Liver (tissue), 9 donors: Measurements from ENCODE around the gene LRRC32. TPM values are rescaled to one million over a fixed set of nuclear protein-coding genes. Genes with fewer than 3 reads are reported as not detected.

ENCODE experiments used
- DNase-seq: peaks from one replicate; pipeline ENCODE4 v3.0.0-alpha.2; 2017; ENCODE audit warnings: low spot score
- H3K27ac ChIP-seq, 2 donors: one replicate each; pipeline ENCODE4 v1.7.0; 2013; ENCODE audit warnings: inconsistent platforms in 2 of 2, low read length in 2 of 2, control low read depth in 1 of 2, low read depth in 1 of 2, mild to moderate bottlenecking in 1 of 2
- H3K27me3 ChIP-seq, 4 donors: one replicate each; pipeline versions ENCODE4 v1.6.1 to v1.7.0; 2013; ENCODE audit warnings: low read length in 3 of 4, inconsistent platforms in 1 of 4, mild to moderate bottlenecking in 1 of 4, moderate library complexity in 1 of 4; ENCODE audit not compliant: control insufficient read depth in 4 of 4, insufficient read depth in 4 of 4
- H3K36me3 ChIP-seq, 4 donors: one replicate each; pipeline versions ENCODE4 v1.6.1 to v1.7.0; 2013; ENCODE audit warnings: low read length in 3 of 4, mild to moderate bottlenecking in 3 of 4, low read depth in 1 of 4, moderate library complexity in 1 of 4; ENCODE audit not compliant: control insufficient read depth in 4 of 4, insufficient read depth in 3 of 4
- H3K4me1 ChIP-seq, 4 donors: one replicate each; pipeline versions ENCODE4 v1.6.1 to v1.7.0; 2013; ENCODE audit warnings: low read length in 3 of 4, mild to moderate bottlenecking in 3 of 4, moderate library complexity in 1 of 4; ENCODE audit not compliant: control insufficient read depth in 4 of 4, insufficient read depth in 4 of 4
- H3K4me3 ChIP-seq, 3 donors: one replicate each; pipeline versions ENCODE4 v1.6.1 to v1.7.0; 2013; ENCODE audit warnings: low read length in 3 of 3, control low read depth in 1 of 3, low read depth in 1 of 3, mild to moderate bottlenecking in 1 of 3
- H3K9ac ChIP-seq, 2 donors: one replicate each; pipeline ENCODE4 v1.7.0; 2013; ENCODE audit warnings: low read length in 2 of 2, mild to moderate bottlenecking in 2 of 2, moderate library complexity in 2 of 2, control low read depth in 1 of 2, low read depth in 1 of 2
- H3K9me3 ChIP-seq, 4 donors: one replicate each; pipeline versions ENCODE4 v1.6.1 to v1.7.0; 2013; ENCODE audit warnings: low read length in 3 of 4; ENCODE audit not compliant: control insufficient read depth in 4 of 4
- EGR1 ChIP-seq, 2 donors: IDR thresholded peaks; 2 replicates each; pipeline ENCODE4 v1.6.1; 2016 to 2018; ENCODE audit warnings: antibody characterized with exemption in 2 of 2, low read depth in 2 of 2
- FOXA1 ChIP-seq: IDR thresholded peaks from 2 replicates; pipeline ENCODE4 v1.6.1; 2016; ENCODE audit warnings: antibody characterized with exemption
- FOXA2 ChIP-seq: IDR thresholded peaks from 2 replicates; pipeline ENCODE4 v1.6.1; 2016; ENCODE audit warnings: antibody characterized with exemption
- GABPA ChIP-seq, 2 donors: IDR thresholded peaks in 1 of 2; conservative IDR thresholded peaks in 1 of 2; 2 replicates each; pipeline ENCODE4 v1.6.1; 2016; ENCODE audit warnings: antibody characterized with exemption in 2 of 2, mild to moderate bottlenecking in 1 of 2, moderate library complexity in 1 of 2
- HNF4A ChIP-seq, 2 donors: conservative IDR thresholded peaks; 2 replicates each; pipeline ENCODE4 v1.6.1; 2016; ENCODE audit warnings: antibody characterized with exemption in 2 of 2, mild to moderate bottlenecking in 2 of 2
- HNF4G ChIP-seq: IDR thresholded peaks from 2 replicates; pipeline ENCODE4 v1.6.1; 2016; ENCODE audit warnings: antibody characterized with exemption
- JUND ChIP-seq, 2 donors: IDR thresholded peaks; 2 replicates each; pipeline ENCODE4 v1.6.1; 2016; ENCODE audit warnings: antibody characterized with exemption in 2 of 2
- NR2F2 ChIP-seq: IDR thresholded peaks from 2 replicates; pipeline ENCODE4 v1.6.1; 2016; ENCODE audit warnings: antibody characterized with exemption
- RAD21 ChIP-seq, 2 donors: IDR thresholded peaks; 2 replicates each; pipeline ENCODE4 v1.6.1; 2016; ENCODE audit warnings: antibody characterized with exemption in 2 of 2, mild to moderate bottlenecking in 2 of 2
- RXRA ChIP-seq, 2 donors: IDR thresholded peaks; 2 replicates each; pipeline ENCODE4 v1.6.1; 2017 to 2018; ENCODE audit warnings: antibody characterized with exemption in 2 of 2, mild to moderate bottlenecking in 1 of 2
- TAF1 ChIP-seq: conservative IDR thresholded peaks from 2 replicates; pipeline ENCODE4 v1.6.1; 2016; ENCODE audit warnings: antibody characterized with exemption, mild to moderate bottlenecking
- YY1 ChIP-seq: IDR thresholded peaks from 2 replicates; pipeline ENCODE4 v1.6.1; 2016; ENCODE audit warnings: antibody characterized with exemption, mild to moderate bottlenecking
- WGBS: extraction: QIAGEN DNeasy Blood & Tissue Kit; methylation state at CpG from one replicate; pipeline ENCODE4 v1.1.7; 2013; 5-methylcytosine and 5-hydroxymethylcytosine counted together
- polyA plus RNA-seq, 2 donors: library from polyadenylated mRNA; stranded (reverse) in 1 of 2; unstranded in 1 of 2; fragments of 200-250 nt in 1 of 2; fragments of >200 nt in 1 of 2; fragmentation: Nextera tagmentation in 1 of 2; extraction: Ambion mirVana in 1 of 2; gene quantifications; one replicate each; pipeline versions ENCODE4 v1.2.1 to v1.2.3, GENCODE V29; 2013 to 2015
- total RNA-seq, 2 donors: library from RNA; depleted of rRNA; stranded (reverse); fragments of >200 nt; gene quantifications; one replicate each; pipeline ENCODE4 v1.2.3, GENCODE V29; 2014
- TF ChIP-seq, protein P1 (sequence below): IDR thresholded peaks from 2 replicates; pipeline ENCODE4 v1.6.1; 2016; ENCODE audit warnings: antibody characterized with exemption
- TF ChIP-seq, protein P2 (sequence below): IDR thresholded peaks from 2 replicates; pipeline ENCODE4 v1.6.1; 2016; ENCODE audit warnings: antibody characterized with exemption
- TF ChIP-seq, protein P3 (sequence below): fragments of 150-350 bp; IDR thresholded peaks from 2 replicates; pipeline ENCODE4 v1.5.1; 2017; ENCODE audit warnings: improper control_type of control experiment, low read depth, low read length; ENCODE audit not compliant: missing input control
- TF ChIP-seq, protein P4 (sequence below): IDR thresholded peaks from 2 replicates; pipeline ENCODE4 v1.6.1; 2016; ENCODE audit warnings: antibody characterized with exemption, mild to moderate bottlenecking
- donor health status: healthy.
- donor health status: healthy.
- donor health status: healthy.
- donor health status: healthy.
- donor health status: healthy.

The LRRC32 gene
- total and polyA plus RNA-seq, 4 donors, result 5.4 to 15.4 (median 9.3) TPM

DNA sequence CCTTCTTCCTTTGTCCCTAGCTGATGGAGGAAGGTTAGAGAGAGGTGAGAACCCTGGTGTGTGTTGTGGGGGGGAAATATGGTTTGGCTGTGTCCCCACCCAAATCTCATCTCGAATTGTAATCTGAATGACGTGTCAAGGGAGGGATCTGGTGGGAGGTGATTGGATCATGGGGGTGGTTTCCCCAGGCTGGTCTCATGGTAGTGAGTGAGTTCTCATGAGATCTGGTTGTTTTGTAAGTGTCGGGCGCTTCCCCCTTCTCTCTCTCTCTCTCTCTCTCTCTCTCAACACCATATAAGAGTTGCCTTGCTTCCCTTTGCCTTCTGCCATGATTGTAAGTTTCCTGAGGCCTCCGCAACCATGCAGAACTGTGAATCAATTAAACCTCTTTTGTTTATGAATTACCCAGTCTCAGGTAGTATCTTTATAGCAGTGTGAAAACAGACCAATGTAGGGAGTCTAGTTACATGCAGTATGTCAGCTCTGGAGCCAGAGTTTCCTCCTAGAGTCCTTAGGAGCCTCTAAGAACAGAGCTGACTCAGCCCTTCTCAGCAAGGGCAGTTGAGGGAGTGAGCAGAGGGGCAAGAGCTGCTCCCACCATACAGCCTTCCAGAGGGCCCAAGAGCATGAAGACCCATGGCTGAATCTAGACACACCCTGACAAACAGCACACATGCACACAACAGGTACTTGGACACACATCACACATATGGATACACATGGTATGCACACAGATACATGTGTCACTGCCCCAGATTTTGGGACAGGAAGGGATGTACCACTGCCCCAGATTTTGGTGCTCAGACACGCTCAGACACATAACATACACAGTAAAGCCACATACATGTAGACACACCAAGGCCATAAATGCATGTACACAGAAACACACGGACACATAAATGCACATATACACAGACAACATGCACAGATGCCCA, 12.9 kb upstream of the LRRC32 start (continued):
- TF ChIP-seq NR2F2 (no peak), TAF1 (no peak), RXRA (IDR thresholded peaks at IDR 0.05) (no peak)
- TF ChIP-seq, protein P1, sequence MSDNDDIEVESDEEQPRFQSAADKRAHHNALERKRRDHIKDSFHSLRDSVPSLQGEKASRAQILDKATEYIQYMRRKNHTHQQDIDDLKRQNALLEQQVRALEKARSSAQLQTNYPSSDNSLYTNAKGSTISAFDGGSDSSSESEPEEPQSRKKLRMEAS, result no peak
- TF ChIP-seq, protein P2, sequence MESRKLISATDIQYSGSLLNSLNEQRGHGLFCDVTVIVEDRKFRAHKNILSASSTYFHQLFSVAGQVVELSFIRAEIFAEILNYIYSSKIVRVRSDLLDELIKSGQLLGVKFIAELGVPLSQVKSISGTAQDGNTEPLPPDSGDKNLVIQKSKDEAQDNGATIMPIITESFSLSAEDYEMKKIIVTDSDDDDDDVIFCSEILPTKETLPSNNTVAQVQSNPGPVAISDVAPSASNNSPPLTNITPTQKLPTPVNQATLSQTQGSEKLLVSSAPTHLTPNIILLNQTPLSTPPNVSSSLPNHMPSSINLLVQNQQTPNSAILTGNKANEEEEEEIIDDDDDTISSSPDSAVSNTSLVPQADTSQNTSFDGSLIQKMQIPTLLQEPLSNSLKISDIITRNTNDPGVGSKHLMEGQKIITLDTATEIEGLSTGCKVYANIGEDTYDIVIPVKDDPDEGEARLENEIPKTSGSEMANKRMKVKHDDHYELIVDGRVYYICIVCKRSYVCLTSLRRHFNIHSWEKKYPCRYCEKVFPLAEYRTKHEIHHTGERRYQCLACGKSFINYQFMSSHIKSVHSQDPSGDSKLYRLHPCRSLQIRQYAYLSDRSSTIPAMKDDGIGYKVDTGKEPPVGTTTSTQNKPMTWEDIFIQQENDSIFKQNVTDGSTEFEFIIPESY, result no peak

DNA sequence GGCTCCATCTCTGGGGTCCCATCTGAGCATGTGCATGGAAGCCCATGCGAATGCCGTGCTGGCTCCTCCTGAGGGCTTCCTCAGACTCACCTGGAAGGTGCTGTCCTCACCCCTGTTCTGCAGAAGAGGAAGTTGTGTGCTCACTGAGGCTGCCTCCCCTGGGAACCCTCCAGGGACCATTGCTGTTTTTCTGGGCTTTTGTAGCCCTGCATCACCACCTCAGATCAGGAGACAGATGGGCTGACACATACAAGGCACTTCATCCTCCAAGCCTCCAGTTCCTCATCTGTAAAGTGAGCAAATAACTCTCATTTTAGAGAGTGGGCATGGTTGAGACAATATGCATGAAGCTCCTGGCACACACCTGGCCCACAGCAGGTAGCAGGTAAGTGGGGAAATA, 12.1 kb upstream of the LRRC32 start:
- H3K9me3 ChIP-seq, result no peaks in the 10 kb centered on the region
- H3K4me3 ChIP-seq, result no peak overlapping the region
- no peaks in the 10 kb centered on the region for H3K4me1 ChIP-seq
- WGBS, result 94% methylated on average over 2 of the region's 2 CpGs
- H3K27me3 ChIP-seq, result no peaks in the 10 kb centered on the region
- H3K9ac ChIP-seq, result no peak overlapping the region
- no peak overlapping the region for H3K27ac ChIP-seq
- no peak for TF ChIP-seq GABPA (IDR thresholded peaks at IDR 0.05 in 1 of 2, conservative IDR thresholded peaks at IDR 0.05 in 1 of 2)
- TF ChIP-seq, protein P3, sequence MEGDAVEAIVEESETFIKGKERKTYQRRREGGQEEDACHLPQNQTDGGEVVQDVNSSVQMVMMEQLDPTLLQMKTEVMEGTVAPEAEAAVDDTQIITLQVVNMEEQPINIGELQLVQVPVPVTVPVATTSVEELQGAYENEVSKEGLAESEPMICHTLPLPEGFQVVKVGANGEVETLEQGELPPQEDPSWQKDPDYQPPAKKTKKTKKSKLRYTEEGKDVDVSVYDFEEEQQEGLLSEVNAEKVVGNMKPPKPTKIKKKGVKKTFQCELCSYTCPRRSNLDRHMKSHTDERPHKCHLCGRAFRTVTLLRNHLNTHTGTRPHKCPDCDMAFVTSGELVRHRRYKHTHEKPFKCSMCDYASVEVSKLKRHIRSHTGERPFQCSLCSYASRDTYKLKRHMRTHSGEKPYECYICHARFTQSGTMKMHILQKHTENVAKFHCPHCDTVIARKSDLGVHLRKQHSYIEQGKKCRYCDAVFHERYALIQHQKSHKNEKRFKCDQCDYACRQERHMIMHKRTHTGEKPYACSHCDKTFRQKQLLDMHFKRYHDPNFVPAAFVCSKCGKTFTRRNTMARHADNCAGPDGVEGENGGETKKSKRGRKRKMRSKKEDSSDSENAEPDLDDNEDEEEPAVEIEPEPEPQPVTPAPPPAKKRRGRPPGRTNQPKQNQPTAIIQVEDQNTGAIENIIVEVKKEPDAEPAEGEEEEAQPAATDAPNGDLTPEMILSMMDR, result no peak
- TF ChIP-seq HNF4G, result no peak
- no peak for TF ChIP-seq EGR1 (IDR thresholded peaks at IDR 0.05; ENCODE audit: low read depth in 2 of 2)
- TF ChIP-seq, protein P2, result no peak
- no peak for TF ChIP-seq NR2F2
- no peak for TF ChIP-seq TAF1
- no peak for TF ChIP-seq JUND (IDR thresholded peaks at IDR 0.05)
- no peak for TF ChIP-seq FOXA2
- TF ChIP-seq, protein P1, result no peak
- TF ChIP-seq RAD21 (IDR thresholded peaks at IDR 0.05), result no peak
- no peak for TF ChIP-seq RXRA (IDR thresholded peaks at IDR 0.05)
- TF ChIP-seq YY1, result no peak
- TF ChIP-seq, protein P4, sequence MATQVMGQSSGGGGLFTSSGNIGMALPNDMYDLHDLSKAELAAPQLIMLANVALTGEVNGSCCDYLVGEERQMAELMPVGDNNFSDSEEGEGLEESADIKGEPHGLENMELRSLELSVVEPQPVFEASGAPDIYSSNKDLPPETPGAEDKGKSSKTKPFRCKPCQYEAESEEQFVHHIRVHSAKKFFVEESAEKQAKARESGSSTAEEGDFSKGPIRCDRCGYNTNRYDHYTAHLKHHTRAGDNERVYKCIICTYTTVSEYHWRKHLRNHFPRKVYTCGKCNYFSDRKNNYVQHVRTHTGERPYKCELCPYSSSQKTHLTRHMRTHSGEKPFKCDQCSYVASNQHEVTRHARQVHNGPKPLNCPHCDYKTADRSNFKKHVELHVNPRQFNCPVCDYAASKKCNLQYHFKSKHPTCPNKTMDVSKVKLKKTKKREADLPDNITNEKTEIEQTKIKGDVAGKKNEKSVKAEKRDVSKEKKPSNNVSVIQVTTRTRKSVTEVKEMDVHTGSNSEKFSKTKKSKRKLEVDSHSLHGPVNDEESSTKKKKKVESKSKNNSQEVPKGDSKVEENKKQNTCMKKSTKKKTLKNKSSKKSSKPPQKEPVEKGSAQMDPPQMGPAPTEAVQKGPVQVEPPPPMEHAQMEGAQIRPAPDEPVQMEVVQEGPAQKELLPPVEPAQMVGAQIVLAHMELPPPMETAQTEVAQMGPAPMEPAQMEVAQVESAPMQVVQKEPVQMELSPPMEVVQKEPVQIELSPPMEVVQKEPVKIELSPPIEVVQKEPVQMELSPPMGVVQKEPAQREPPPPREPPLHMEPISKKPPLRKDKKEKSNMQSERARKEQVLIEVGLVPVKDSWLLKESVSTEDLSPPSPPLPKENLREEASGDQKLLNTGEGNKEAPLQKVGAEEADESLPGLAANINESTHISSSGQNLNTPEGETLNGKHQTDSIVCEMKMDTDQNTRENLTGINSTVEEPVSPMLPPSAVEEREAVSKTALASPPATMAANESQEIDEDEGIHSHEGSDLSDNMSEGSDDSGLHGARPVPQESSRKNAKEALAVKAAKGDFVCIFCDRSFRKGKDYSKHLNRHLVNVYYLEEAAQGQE, result no peak
- TF ChIP-seq HNF4A (conservative IDR thresholded peaks at IDR 0.05), result no peak
- no peak for TF ChIP-seq FOXA1
- no peaks in the 10 kb centered on the region for H3K36me3 ChIP-seq
- no peak for DNase-seq
